ENCODE measurements around the gene TTLL11.

Gene TTLL11, protein sequence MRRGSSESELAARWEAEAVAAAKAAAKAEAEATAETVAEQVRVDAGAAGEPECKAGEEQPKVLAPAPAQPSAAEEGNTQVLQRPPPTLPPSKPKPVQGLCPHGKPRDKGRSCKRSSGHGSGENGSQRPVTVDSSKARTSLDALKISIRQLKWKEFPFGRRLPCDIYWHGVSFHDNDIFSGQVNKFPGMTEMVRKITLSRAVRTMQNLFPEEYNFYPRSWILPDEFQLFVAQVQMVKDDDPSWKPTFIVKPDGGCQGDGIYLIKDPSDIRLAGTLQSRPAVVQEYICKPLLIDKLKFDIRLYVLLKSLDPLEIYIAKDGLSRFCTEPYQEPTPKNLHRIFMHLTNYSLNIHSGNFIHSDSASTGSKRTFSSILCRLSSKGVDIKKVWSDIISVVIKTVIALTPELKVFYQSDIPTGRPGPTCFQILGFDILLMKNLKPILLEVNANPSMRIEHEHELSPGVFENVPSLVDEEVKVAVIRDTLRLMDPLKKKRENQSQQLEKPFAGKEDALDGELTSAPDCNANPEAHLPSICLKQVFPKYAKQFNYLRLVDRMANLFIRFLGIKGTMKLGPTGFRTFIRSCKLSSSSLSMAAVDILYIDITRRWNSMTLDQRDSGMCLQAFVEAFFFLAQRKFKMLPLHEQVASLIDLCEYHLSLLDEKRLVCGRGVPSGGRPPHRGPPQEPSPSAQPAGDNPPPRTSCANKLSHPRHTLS

DNA sequence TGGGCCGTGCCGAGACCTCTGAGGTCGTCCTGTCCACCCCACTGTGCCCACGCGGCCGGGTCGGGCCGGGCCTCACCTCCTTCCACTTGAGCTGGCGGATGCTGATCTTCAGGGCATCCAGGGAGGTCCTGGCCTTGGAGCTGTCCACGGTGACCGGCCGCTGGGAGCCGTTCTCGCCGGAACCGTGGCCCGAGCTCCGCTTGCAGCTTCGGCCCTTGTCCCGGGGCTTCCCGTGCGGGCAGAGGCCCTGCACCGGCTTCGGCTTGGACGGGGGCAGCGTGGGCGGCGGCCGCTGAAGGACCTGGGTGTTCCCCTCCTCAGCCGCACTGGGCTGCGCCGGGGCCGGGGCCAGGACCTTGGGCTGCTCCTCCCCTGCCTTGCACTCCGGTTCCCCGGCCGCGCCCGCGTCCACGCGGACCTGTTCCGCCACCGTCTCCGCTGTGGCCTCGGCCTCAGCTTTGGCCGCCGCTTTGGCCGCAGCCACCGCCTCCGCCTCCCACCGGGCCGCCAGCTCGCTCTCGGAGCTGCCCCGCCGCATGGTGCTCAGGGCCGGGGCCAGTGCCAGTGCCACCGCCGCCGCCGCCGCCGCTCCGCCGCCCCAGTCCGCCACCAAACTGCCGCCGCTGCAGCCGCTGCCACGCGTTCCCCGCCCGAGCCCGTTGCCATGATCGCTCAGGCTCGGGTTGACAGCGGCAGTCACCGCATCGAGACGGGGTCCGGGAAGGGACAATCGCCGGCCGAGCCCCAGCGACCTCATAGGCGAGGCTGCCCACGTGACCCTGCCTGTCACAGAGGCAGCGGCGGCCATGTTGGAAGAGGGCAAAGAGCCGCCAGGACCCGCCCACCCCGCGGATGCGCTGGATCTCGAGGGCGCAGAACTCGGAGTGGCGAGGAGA lies at the start of gene TTLL11:
Gene TTLL11 (minus strand): TSS at position 698 of the 896 bp plus-strand sequence. CDS start 160 bp downstream, at position 538.
- peak; percentile 94 to 96 for DNase-seq (ENCODE audit: low read depth in 2 of 2)

DNA sequence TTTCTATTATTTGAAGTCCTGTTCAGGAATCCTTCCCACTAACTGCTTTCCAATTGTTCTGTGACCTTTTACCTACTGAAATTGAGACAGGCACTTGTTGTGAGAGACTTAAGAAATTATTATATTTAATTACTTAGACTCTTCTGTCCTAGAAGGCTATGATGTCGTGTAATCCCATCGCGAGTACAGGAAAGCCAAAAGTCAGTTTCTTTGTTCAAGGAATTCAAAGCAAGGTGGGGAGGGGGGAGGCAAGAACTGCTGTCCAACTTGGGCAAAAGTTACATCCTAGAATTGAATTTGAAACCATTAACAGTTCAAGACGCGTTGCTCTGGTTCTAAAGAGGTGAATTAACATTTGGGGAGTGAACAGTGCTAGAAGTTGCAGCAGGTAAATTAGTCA lies 48.6 kb upstream of the TTLL11 start:
- DNase-seq (ENCODE audit: low read depth in 2 of 2): no peak

DNA sequence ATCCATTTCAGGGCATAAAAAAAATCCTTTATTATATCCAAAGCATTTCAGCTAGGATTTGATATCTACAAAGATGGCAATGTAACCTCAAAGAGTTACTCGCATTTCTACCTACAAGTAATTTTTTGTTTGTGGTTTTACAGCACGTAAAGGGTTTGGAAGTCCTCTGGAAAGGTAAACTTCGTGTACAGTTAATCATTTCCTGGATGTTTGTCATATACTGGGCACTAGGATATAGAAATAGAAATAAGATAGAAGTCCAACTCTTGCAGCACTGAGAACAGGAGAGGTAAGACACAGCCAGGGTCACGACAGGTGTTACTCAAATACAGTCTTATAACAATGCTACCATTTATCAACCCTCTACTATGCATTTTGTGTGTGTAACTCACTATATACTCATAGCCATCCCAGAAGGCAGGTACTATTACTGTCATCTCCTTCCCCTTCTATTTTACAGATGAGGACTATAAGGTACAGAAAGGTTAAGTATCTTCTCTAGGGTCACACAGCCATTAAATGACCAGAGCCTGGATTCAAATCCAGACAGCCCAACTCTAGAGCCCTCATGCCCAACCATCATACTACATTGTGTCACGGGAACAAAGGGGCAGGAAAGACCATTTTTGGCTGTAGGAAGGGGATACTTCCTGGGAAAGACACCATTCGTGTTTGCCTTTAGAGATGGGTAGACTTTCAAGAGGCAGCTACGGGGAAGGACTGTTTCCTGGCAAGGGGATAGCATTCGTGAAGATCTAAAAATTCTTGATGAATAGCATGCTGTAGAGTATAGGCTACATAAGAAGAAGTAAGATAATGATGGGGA lies 47.5 kb upstream of the TTLL11 start:
- DNase-seq (ENCODE audit: low read depth in 2 of 2): no peak

DNA sequence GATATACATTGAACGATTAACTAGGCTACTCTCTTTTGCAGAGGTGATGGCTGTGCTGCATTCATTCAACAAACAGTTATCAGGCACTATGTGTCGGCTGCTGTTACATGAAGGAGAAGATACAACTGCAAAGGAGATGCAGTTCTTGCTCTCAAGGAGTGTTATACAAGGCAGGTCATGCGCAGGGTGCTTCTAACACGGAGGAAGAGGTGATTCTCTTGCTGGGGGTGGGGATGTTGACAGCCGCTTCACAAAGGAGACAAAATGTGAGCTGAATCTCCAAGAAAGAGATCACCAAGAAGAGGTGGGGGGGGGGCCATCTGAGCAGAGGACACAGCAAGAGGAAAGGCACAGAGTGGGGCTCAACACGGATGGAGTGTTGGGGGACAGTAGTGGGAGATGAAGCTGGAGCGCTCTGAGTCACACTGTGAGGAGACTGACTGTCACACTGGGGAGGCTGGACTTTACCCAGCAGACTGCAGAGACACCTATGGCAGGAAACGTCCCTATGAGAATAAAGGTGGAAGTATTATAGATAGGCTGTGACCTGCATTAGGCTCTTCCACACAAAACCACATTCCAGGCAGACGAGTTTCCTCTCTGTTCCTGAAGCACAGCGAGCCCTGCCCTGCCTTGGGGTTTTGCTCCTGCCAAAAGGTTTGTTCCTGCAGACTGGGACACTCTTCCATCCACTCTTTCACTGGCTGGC lies 45.6 kb upstream of the TTLL11 start:
- no peak for DNase-seq (ENCODE audit: low read depth in 2 of 2)

DNA sequence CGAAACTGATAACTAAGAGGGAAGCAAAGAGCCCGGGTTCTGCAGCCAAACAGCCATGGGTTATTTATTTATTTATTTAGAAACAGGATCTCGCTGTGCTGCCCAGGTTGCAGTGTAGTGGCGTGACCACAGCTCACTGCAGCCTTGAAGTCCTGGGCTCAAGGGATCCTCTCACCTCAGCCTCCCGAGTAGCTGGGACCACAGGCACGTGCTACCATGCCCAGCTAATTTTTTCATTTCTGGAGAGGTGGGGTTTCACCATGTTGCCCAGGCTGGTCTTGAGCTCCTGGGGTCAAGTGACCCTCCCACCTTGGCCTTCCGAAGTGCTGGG lies 42.4 kb upstream of the TTLL11 start:
- DNase-seq (ENCODE audit: low read depth in 2 of 2): no peak

DNA sequence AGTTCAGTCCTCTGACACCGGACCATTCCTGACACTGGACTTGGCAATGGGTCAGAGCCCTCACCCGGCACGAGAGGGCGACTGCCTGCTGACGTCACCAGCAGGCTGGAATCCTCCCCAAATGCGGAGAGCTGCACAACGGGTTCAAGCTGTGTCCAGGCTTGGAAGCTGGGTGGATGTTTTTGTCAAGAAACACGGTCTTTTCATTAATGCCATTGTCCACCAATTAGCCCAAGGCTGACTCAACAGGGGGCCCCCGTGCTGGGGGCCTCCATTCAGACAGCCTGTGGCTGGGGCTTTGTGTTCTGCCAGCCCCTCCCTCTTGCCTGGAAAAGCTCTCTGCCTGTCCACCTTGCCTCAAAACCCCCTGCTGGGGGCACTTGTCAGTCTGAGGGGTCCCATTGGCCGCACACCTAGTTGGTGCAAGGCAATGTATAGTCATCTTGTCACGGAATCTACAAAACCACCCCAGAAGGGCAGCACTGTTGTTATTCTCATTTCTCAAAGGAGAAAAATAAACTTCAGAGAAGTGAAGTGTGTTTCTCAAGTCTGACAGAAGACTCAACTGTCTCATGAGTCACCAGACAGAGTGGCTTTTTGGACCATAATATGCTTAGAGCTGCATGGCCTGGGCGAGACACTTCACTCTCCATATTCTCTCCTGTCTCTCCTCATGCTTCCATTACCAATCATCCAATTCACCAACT lies 41.9 kb upstream of the TTLL11 start:
- DNase-seq (ENCODE audit: low read depth in 2 of 2): no peak

DNA sequence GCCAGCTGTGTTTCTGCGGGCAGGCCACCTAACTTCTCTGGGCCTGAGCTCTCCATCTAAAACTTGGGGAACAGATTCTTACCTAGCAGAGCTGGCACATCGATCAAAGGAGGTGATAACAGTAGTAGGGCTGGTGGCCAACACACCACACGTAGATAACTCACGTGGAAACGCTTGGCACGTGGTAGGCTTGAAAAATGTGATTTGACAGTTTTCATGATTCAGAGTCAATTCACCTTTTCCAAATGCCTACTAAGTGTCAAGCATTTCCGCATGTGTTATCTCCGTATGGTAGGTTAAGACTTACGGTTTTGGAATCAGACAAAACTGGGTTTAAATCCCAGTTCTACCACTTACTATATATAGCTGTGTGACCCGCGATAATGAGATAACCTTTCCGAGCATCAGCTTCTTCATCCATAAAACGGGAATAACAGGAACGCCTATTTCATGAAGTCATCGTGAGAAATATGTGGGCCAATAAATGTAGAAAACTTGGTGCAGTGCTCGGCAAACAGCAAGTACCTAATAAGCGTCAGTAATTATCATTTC lies 41.0 kb upstream of the TTLL11 start:
- no peak for DNase-seq (ENCODE audit: low read depth in 2 of 2)

DNA sequence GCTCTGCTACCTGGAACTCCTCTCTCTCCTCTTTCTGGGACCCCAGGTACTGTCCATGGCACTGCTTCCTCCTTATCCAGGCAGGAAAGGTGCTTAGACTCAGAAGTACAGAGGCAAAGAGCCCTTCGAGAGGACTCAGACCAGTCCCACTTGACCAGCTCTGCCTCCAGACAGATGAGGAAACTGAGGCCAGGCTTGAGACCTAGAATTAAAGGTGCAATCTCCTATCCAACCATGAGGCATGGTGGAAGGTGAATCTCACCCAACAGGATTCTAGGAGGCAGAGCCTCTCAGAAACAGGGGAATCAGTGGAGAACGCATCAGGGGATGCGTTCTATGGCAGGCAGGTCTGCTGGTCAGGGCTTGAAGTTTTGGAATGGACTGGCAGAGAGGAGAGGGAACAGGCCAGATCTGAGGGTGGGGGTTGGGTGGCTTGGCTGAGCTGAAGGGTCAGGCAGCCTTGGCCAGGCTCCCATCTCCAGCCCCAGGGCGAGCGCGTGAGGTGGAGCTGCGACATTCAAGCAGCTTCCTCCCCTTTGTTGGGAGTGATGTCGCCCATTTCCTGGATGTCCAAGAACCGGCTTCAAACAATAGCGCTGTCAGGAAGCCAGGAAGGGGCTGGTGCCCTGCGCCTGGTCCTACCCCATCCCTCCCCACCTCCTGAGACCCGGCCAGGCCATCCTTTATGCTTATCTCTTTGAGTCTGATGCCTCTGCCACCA lies 40.3 kb upstream of the TTLL11 start:
- DNase-seq (ENCODE audit: low read depth in 2 of 2): no peak

DNA sequence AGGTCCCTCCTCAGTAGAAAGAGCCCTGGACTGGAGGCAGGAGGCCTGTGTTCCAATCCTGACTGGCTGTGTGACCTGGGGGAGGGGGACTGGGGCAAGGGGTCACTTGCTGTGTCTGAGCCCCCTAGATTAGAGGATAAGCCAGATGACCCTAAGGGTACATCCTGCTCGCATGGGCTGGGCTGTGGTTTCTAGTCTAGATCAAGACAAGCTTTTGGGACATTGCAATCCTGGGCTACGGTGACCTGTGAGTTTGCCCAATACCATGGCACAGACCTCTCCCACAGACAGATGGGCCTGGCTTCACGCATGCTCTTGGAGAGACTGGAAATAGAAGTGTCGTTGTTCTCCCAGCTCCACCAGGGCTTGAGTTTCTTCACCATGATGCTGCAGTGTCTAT lies 39.4 kb upstream of the TTLL11 start:
- no peak for DNase-seq (ENCODE audit: low read depth in 2 of 2)

DNA sequence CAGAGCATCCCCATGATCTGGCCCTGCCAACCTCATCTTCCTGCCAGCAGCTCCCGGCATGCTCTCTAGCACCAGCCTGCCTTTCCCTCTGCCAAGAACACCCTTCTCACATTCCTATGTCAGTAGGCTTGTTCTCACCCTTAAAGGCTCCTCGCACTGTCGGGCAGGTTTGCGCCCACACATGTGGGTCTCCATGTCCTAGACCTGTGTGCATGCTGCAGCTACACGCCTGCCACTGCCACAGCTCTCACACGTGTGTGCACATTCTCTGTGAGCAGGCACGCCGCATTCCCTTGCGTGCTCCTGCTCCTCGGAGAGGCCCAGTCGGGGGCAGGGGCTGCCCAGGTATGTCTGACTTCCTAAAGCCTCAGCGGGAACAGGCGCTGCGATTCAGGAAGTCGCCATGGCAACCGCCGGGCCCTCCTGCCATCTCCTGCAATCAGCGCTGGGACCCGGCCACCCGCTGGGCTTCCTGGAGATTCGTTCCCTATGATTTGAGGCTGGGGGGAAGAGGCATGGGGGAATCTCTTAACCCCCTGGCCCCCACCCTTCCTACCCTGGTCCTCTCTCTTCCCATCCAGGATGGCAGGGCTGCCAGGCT lies 38.4 kb upstream of the TTLL11 start:
- no peak for DNase-seq (ENCODE audit: low read depth in 2 of 2)

DNA sequence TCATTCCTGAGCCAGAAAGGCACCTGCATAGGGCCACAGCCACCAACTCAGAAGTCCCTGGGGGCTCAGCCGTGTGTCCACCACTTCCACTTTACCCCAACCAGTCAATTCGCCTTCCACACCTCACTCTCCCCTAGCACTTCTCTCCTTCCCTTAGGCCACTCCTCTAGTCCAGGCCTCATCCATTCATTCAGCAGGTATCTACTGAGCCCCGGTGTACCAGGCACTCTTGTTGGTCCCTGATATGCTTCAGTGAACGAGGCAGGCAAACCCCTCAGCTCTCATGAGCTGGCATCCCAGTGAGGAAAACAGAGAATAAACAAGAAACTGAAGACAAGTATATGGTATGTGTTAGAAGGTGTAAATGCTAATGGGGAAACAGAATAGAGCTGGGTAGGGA lies 37.7 kb upstream of the TTLL11 start:
- DNase-seq (ENCODE audit: low read depth in 2 of 2): no peak

DNA sequence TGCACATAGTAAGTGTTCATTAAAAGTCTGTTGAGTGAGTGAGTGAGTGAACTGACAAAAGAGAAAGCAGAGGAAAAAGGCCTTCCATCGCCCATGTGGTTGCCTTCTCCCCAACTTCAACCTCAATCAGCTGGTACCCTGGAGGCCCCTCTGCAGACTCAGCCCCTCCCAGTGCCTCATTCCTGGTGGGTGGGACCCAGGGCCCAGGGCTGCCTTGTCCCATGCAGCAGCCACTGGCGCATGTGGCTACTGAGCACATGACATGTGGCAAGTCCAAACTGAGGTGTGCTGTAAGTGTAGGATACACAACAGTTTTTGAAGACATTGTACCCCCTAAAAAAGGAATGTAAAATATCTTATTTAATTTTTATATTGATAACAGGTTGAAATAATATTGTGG lies 36.9 kb upstream of the TTLL11 start:
- DNase-seq (ENCODE audit: low read depth in 2 of 2): no peak

DNA sequence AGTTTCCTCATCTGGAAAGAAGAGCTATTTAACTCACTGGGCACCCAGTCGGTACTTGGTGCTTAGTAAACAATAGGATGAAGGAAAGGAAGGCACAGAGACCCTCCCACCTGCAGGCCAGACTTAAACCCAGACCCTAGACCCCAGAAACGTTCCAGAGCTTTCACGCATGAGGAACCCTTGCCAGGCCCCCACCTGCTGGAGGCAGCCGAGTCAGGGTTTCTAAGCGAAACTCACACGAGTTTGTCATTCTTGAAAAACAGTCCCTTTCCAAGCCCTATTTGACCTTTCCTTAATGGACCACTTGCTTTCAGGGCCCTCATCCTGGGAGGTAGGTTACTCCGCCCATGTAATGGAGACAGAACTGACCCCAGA lies 35.8 kb upstream of the TTLL11 start:
- no peak for DNase-seq (ENCODE audit: low read depth in 2 of 2)

DNA sequence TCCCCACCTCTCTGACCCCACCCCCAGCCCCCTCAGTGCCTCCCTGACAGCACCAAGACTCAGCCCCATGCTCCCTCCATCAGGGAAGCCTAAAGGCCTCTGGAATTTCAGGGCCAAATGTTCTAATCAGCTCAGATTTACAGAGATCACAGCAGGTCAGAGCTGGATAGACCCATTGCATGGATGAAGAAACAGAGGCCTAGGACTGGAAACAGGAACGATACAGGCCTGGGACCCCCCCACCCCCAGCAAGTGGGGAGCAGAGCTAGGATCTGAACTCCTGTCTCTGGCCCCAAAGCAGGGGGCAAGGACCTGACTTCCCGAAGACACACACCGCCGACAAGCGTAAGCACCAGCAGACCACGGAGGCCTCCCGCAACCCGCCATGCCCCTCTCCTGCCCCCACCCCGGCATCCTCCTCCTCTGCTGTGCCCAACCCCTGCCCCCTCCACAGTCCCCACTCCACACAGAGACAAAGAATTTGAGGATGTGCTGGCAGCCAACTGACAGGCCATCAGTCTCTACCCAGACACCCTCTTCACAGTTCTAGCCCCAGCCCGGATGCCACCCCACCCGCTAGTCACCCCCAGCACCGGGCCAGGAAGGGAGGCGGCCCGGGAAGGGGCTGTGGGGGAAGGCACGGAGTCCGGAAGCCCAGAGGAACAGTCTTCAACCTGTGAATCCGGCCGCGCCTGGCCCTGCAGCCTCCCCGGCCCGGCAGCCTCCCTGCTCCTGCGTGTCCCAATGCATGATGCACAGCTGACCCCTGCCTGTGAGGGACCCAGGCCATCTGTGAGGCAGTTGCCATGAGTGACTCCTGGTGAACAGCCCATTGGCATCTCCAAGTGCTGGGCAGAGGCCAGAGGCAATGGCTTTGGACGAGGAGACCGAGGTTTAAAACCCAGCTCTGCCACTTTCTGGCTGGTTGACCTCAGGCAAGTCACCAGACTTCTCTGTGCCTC lies 35.2 kb upstream of the TTLL11 start:
- DNase-seq (ENCODE audit: low read depth in 2 of 2): no peak

DNA sequence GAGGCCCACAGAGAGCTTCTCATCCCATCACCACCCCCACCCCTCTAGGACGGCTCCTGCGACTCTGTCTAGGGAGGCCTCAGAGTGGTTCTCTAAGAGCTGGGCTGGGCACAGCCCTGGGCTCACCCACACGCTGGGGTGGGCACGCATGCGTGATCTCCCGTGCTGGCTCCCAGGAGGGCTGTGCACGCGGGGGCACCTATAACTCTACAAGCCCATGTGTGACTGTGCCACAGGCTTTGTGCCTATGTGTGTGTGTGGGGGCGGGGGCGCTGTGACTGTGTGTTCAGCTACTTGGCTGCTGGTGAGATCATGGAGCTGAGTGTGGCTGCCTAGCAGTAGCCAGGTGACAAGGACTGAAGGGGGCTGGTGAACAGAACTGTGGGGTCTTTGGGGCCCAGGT lies 34.3 kb upstream of the TTLL11 start:
- DNase-seq (ENCODE audit: low read depth in 2 of 2): no peak

DNA sequence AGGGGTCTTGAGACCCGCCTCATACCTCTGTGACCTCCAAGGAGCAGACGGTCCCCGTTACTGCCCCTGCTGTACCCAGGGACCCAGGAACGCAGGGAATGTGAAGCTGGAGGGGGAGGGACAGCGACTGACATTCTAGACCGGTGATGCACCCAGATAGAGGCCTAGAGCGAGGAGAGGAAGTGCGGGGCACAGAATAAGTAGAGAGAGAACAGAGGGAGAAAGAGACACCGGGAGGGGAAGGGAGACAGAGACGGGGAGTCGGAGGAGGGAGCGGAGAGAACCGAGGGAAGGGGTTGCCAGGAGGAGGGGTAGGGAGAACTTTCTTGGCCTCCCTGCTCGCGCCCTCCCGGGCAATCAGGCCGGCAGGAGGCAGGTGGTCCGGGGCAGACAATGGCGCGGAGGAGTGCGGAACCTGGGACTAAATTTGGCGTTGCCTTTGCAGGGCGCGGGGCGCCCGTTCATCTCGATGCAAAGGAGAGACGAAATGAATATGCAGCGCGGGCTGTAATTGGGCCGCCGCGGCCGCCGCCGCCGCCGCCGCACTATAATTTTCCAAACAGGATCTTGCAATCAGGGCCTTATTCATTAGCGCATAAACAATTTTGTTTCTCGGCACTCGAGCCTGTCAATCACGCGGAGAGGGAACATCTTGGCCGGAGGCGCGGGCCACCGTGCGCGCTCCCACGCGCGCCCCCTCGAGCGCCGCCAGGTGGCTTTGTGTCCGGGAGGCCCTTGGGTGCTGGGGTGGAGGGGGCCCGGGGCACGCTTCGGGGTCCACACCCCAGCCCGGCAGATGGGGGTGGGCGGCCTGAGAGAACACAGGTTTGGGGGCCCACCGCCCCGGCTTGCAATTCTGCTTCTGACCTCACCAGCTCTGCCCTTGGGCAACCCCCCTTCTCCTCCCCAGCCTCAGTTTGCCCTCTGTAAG lies 33.5 kb upstream of the TTLL11 start:
- no peak for DNase-seq (ENCODE audit: low read depth in 2 of 2)
